ENCODE measurements around the gene WHRN.

DNA sequence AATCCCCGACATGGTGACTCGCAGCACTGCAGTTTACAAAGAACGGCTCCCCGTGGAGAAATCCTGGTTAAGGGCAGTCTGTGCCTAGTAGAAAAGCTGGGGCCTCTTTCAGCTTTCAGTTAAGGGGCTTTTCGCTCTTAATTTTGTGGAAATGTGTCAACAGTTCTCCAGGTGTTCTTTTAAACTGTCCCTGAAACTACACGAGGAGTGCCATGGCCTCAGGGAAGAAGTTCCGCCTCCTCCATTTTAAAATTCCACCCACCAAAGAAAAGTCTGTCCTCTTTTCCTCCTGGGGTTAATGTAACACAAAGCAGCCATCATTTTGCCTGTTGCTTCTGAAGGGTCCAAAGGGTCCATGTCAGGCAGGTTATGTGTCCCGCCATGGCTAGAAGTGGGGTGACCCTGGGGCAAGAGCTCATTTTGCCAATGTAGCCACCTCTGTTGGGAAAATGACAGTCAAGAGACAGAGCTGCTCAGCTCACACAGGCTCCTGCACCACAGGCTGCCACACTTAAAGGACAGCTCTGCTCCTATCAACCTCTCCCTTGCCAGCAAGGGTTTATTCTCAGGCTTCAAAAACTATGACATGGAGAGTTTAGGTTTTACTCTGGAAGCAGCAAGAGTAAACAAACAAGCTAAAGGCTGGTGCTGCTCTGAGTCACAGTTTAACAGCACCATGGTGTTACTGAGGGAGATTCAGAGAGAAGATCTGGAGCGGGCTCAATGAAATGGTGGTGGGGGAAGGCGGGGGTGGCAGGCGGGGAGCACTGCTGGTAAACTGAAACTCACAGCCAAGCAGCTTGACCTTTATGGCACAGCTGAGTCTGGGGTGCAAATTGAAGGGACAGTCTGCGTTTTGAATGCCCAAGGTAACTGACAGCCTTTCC, 3.2 kb downstream of the WHRN start:
- TF ChIP-seq, protein P1, sequence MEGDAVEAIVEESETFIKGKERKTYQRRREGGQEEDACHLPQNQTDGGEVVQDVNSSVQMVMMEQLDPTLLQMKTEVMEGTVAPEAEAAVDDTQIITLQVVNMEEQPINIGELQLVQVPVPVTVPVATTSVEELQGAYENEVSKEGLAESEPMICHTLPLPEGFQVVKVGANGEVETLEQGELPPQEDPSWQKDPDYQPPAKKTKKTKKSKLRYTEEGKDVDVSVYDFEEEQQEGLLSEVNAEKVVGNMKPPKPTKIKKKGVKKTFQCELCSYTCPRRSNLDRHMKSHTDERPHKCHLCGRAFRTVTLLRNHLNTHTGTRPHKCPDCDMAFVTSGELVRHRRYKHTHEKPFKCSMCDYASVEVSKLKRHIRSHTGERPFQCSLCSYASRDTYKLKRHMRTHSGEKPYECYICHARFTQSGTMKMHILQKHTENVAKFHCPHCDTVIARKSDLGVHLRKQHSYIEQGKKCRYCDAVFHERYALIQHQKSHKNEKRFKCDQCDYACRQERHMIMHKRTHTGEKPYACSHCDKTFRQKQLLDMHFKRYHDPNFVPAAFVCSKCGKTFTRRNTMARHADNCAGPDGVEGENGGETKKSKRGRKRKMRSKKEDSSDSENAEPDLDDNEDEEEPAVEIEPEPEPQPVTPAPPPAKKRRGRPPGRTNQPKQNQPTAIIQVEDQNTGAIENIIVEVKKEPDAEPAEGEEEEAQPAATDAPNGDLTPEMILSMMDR (IDR thresholded peaks at IDR 0.05), result no peak
- no peak for TF ChIP-seq POLR2A (IDR thresholded peaks at IDR 0.05)
- TF ChIP-seq POLR2AphosphoS5 (IDR thresholded peaks at IDR 0.05), result no peak

All from transverse colon (tissue), 4 donors.